Caco-2 (cell line): ENCODE data around the gene ZNF735. TPM values are rescaled to one million over a fixed set of nuclear protein-coding genes. Genes with fewer than 3 reads are reported as not detected.
"Not testable (repeated sequence)": the region's sequence is repeated elsewhere in the genome, so short reads cannot be mapped to it uniquely, and the experiment has no call there.

Experiments used
- BruUV-seq: library from RNA; stranded (reverse); fragments of 400-500 nt; replicated peaks from 2 replicates; lab custom pipeline; 2021; lab: Mats Ljungman, UMichigan
- CTCF ChIA-PET: fragments of 300-600 bp; sonication (Branson Sonifier 250); formaldehyde crosslinking; loops from one replicate; lab custom pipeline; 2022; ENCODE audit warnings: antibody characterized with exemption; lab: Charles Lee
- POLR2A ChIA-PET: fragments of 300-600 bp; sonication (Branson Sonifier 250); formaldehyde crosslinking; loops from one replicate; lab custom pipeline; 2022; ENCODE audit warnings: antibody characterized with exemption; lab: Charles Lee
- DNase-seq, 2 experiments: peaks; one replicate each; pipeline versions ENCODE4 v3.0.0 to v3.0.0-alpha.2; 2020 to 2022
- H3K27me3 ChIP-seq: replicated peaks from 2 replicates; pipeline ENCODE4 v1.6.0; 2011; ENCODE audit warnings: low read length; ENCODE audit not compliant: control insufficient read depth, insufficient read depth
- H3K36me3 ChIP-seq: 2 replicates; pipeline ENCODE4 v1.5.1; 2011; ENCODE audit warnings: low read length; ENCODE audit not compliant: control insufficient read depth, insufficient read depth
- H3K4me1 ChIP-seq: fragments of 250-450 bp; sonication (Bioruptor Pico); 2 replicates; pipeline ENCODE4 v1.5.1; 2020; ENCODE audit warnings: mild to moderate bottlenecking
- H3K4me3 ChIP-seq: 2 replicates; pipeline ENCODE4 v1.5.1; 2011; ENCODE audit warnings: low read depth, mild to moderate bottlenecking, control low read depth, low read length
- H3K9me3 ChIP-seq: fragments of 250-450 bp; sonication (Bioruptor Pico); 2 replicates; pipeline ENCODE4 v1.5.1; 2020; ENCODE audit warnings: mild to moderate bottlenecking, moderate library complexity
- H3K27ac Mint-ChIP-seq: one replicate; pipeline ENCODE4 v1.8.0; 2022; ENCODE audit warnings: mixed read lengths; ENCODE audit not compliant: unreplicated experiment
- H3K27me3 Mint-ChIP-seq: one replicate; pipeline ENCODE4 v1.8.0; 2022; ENCODE audit warnings: mixed read lengths; ENCODE audit not compliant: insufficient read depth, unreplicated experiment
- H3K36me3 Mint-ChIP-seq: one replicate; pipeline ENCODE4 v1.8.0; 2022; ENCODE audit warnings: mild to moderate bottlenecking, mixed read lengths; ENCODE audit not compliant: insufficient read depth, unreplicated experiment
- H3K4me1 Mint-ChIP-seq: one replicate; pipeline ENCODE4 v1.8.0; 2022; ENCODE audit warnings: low read depth, mixed read lengths; ENCODE audit not compliant: unreplicated experiment
- H3K4me3 Mint-ChIP-seq: one replicate; pipeline ENCODE4 v1.8.0; 2022; ENCODE audit warnings: mild to moderate bottlenecking, moderate library complexity, mixed read lengths; ENCODE audit not compliant: unreplicated experiment
- H3K9me3 Mint-ChIP-seq: one replicate; pipeline ENCODE4 v1.8.0; 2022; ENCODE audit warnings: mixed read lengths; ENCODE audit not compliant: unreplicated experiment
- intact Hi-C: fragments of 100-400 bp; cut with micrococcal nuclease; formaldehyde crosslinking; loops from one replicate; pipeline ENCODE4 v1.10.0; 2022; ENCODE audit not compliant: unreplicated experiment
- total RNA-seq: library from RNA; stranded (reverse); gene quantifications from 2 replicates; pipeline ENCODE4 v1.2.3, GENCODE V29; 2022
- TF ChIP-seq, protein P1 (sequence below), 2 experiments: fragments of 200-600 bp in 1 of 2; IDR thresholded peaks; 1 replicate in 1 of 2; 2 replicates in 1 of 2; pipeline versions ENCODE4 v1.5.1 to v1.8.0; 2011 to 2022; ENCODE audit warnings: antibody characterized with exemption in 1 of 2, control low read depth in 1 of 2, inconsistent platforms in 1 of 2, low read depth in 1 of 2, low read length in 1 of 2, mild to moderate bottlenecking in 1 of 2, moderate library complexity in 1 of 2; ENCODE audit not compliant: insufficient read depth in 1 of 2, severe bottlenecking in 1 of 2, unreplicated experiment in 1 of 2

Gene ZNF735
- total RNA-seq, 1 experiment from 2014 or later = not detected

GRCh38 chr7:64192775-64193174, 14.2 kb upstream of the ZNF735 start:
- no peaks in the 10 kb centered on the region for H3K36me3 Mint-ChIP-seq
- Histone ChIP-seq H3K9me3 (peaks cover 9% of the 10 kb centered on the region), H3K36me3 (no peaks in the 10 kb centered on the region), H3K4me1 (no peaks in the 10 kb centered on the region), H3K27me3 (no peaks in the 10 kb centered on the region), H3K4me3 (no peak overlapping the region)
- TF ChIP-seq, protein P1, sequence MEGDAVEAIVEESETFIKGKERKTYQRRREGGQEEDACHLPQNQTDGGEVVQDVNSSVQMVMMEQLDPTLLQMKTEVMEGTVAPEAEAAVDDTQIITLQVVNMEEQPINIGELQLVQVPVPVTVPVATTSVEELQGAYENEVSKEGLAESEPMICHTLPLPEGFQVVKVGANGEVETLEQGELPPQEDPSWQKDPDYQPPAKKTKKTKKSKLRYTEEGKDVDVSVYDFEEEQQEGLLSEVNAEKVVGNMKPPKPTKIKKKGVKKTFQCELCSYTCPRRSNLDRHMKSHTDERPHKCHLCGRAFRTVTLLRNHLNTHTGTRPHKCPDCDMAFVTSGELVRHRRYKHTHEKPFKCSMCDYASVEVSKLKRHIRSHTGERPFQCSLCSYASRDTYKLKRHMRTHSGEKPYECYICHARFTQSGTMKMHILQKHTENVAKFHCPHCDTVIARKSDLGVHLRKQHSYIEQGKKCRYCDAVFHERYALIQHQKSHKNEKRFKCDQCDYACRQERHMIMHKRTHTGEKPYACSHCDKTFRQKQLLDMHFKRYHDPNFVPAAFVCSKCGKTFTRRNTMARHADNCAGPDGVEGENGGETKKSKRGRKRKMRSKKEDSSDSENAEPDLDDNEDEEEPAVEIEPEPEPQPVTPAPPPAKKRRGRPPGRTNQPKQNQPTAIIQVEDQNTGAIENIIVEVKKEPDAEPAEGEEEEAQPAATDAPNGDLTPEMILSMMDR (IDR thresholded peaks at IDR 0.05; ENCODE audit: insufficient read depth in 1 of 2, low read depth in 1 of 2, low read length in 1 of 2, severe bottlenecking in 1 of 2, unreplicated experiment in 1 of 2) = no peak
- ChIA-PET POLR2A (no interaction called here), CTCF (no interaction called here)
- H3K27ac Mint-ChIP-seq = no peak overlapping the region
- DNase-seq = no peak
- no peaks in the 10 kb centered on the region for H3K4me1 Mint-ChIP-seq
- H3K27me3 Mint-ChIP-seq = no peaks in the 10 kb centered on the region
- no peak overlapping the region for H3K4me3 Mint-ChIP-seq
- intact Hi-C loops = no loop called here
- BruUV-seq = no TSS peak
- H3K9me3 Mint-ChIP-seq = peaks cover 23% of the 10 kb centered on the region

- H3K4me3 Mint-ChIP-seq, POLR2A ChIA-PET, H3K4me1 Mint-ChIP-seq, H3K4me3 ChIP-seq, H3K36me3 Mint-ChIP-seq, H3K36me3 ChIP-seq, BruUV-seq, H3K27me3 ChIP-seq, H3K4me1 ChIP-seq, H3K27me3 Mint-ChIP-seq, DNase-seq, intact Hi-C loops, H3K27ac Mint-ChIP-seq, CTCF ChIA-PET: not testable (repeated sequence)
- peaks cover 42% of the 10 kb centered on the region for H3K9me3 Mint-ChIP-seq
- peaks cover 18% of the 10 kb centered on the region for H3K9me3 ChIP-seq
Measured at GRCh38 chr7:64219710-64220298, 12.8 kb downstream of the ZNF735 start.

GRCh38 chr7:64223366-64223765, 16.4 kb downstream of the ZNF735 start:
- no peaks in the 10 kb centered on the region for H3K4me1 Mint-ChIP-seq
- no peaks in the 10 kb centered on the region for H3K4me1 ChIP-seq
- DNase-seq = no peak
- BruUV-seq = no TSS peak
- H3K9me3 Mint-ChIP-seq = peaks cover 62% of the 10 kb centered on the region
- H3K36me3 Mint-ChIP-seq = no peaks in the 10 kb centered on the region
- H3K4me3 ChIP-seq = no peak overlapping the region
- intact Hi-C loops = no loop called here
- no peak overlapping the region for H3K27ac Mint-ChIP-seq
- no peak overlapping the region for H3K4me3 Mint-ChIP-seq
- no peaks in the 10 kb centered on the region for H3K27me3 Mint-ChIP-seq
- ChIA-PET POLR2A (no interaction called here), CTCF (no interaction called here)
- H3K9me3 ChIP-seq = peaks cover 18% of the 10 kb centered on the region
- H3K27me3 ChIP-seq = no peaks in the 10 kb centered on the region
- no peaks in the 10 kb centered on the region for H3K36me3 ChIP-seq
- TF ChIP-seq, protein P1 (IDR thresholded peaks at IDR 0.05; ENCODE audit: insufficient read depth in 1 of 2, low read depth in 1 of 2, low read length in 1 of 2, severe bottlenecking in 1 of 2, unreplicated experiment in 1 of 2) = no peak

DNA sequence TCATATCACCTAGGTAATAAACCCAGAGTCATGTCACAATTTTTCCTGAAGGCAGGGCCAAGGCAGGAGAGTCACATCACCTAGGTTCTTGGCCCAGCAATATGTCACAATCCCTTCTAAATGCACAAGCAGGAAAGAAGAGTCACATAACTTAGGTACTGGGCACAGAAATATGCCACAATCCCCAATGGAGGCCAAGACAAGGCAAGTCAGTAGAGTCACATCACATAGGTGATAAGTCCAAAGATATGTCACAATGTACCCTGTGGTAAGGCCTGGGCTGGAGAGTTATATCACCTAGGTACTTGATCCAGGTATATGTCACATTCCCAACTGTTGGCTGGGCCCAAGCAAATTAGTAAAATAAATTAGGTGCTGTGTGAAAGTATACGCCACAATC, 21.2 kb downstream of the ZNF735 start, which contains the start of gene ZNF679:
Gene ZNF679, plus strand, starts transcription at position 301 of the 400 bp plus-strand sequence. CDS start 20,644 bp downstream, outside the sequence.
- H3K27ac Mint-ChIP-seq, H3K27me3 Mint-ChIP-seq, H3K36me3 ChIP-seq, H3K4me1 ChIP-seq, POLR2A ChIA-PET, H3K4me3 Mint-ChIP-seq, H3K36me3 Mint-ChIP-seq, CTCF ChIA-PET, DNase-seq, H3K4me1 Mint-ChIP-seq, intact Hi-C loops, H3K27me3 ChIP-seq, BruUV-seq, H3K4me3 ChIP-seq: not testable (repeated sequence)
- peaks cover 15% of the 10 kb centered on the region for H3K9me3 ChIP-seq
- peaks cover 31% of the 10 kb centered on the region for H3K9me3 Mint-ChIP-seq
